ENCODE data around the gene FRMD1.

FRMD1 gene

DNA sequence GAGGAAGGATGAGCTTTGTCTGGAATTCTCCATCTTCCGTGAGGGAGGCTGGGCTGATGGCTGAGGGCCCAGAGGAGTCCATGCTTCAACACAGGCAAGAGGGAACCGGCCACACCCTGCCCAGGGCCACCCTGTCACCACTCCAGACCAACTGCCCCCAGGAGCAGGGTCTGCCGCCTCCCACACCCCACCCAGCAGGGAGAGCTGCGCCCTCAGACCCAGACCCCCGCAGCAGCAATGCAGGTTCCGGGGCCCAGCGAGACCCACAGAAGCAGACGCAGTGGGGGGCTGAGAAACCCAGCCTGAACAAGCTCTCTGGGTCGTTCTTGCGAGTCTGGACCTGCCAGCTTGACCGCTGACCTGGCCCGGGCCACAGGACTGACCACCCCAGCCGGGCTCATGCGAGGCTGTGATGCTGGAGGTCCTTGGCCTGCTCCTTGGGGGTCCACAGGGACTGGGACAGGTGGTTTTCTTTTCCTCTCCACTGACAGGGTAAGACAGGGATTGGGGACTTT is 25.0 kb downstream of the FRMD1 start:
- in situ Hi-C loops (cut with MboI; ENCODE audit: low sequenced_read_pairs, unreplicated experiment), result no loop called here

DNA sequence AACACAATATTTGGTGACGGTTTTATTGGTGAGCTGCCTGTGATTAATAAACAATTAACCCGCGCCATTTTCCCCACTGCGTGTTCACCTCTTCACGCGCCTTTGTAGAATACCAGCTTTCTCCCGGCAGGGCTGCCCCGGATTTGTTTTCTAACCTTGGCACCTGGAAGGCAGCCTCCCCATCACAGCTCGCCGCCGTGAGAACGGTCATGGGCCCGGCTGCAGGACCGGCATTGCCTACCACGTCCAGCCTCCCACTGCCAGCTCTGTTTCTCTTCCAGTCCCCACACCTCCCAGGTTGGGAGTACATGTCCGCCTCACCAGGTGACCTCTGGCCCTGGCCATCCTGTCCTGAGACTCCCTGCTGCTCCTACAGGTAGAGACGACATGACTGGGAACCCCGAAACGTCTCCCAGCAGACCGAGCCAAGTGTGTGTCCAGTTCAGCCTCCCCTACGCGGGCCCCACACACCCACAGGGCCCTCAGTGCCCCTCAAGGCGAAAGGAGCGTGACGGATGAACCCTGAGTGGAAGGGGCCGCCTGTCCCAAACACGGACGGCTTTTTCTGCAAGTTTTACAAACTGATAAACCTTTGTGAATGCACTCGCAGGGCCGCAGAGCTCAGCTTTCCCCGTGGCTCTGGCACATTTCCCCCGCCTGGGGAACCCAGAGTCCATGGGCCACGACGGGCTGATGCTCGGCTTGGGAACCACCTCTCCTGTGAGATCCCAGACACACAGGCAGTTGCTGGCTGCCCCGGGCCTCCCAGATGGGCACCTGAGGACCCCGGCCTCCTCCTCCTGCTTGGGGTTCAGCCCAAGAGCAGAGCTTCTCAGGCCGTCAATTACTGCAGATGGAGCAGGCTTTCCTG is 25.7 kb downstream of the FRMD1 start:
- no peak for DNase-seq (ENCODE audit: low spot score)
- TF ChIP-seq, protein P1, sequence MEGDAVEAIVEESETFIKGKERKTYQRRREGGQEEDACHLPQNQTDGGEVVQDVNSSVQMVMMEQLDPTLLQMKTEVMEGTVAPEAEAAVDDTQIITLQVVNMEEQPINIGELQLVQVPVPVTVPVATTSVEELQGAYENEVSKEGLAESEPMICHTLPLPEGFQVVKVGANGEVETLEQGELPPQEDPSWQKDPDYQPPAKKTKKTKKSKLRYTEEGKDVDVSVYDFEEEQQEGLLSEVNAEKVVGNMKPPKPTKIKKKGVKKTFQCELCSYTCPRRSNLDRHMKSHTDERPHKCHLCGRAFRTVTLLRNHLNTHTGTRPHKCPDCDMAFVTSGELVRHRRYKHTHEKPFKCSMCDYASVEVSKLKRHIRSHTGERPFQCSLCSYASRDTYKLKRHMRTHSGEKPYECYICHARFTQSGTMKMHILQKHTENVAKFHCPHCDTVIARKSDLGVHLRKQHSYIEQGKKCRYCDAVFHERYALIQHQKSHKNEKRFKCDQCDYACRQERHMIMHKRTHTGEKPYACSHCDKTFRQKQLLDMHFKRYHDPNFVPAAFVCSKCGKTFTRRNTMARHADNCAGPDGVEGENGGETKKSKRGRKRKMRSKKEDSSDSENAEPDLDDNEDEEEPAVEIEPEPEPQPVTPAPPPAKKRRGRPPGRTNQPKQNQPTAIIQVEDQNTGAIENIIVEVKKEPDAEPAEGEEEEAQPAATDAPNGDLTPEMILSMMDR (IDR thresholded peaks at IDR 0.05; ENCODE audit: borderline replicate concordance, control extremely low read depth, extremely low read depth, insufficient read depth, missing control alignments), result no peak
- in situ Hi-C loops (cut with MboI; ENCODE audit: low sequenced_read_pairs, unreplicated experiment), result no loop called here

More for the DNA sequence above, 25.0 kb downstream of the FRMD1 start:
- DNase-seq (ENCODE audit: low spot score), result no peak
- TF ChIP-seq, protein P1 (IDR thresholded peaks at IDR 0.05; ENCODE audit: borderline replicate concordance, control extremely low read depth, extremely low read depth, insufficient read depth, missing control alignments), result no peak

DNA sequence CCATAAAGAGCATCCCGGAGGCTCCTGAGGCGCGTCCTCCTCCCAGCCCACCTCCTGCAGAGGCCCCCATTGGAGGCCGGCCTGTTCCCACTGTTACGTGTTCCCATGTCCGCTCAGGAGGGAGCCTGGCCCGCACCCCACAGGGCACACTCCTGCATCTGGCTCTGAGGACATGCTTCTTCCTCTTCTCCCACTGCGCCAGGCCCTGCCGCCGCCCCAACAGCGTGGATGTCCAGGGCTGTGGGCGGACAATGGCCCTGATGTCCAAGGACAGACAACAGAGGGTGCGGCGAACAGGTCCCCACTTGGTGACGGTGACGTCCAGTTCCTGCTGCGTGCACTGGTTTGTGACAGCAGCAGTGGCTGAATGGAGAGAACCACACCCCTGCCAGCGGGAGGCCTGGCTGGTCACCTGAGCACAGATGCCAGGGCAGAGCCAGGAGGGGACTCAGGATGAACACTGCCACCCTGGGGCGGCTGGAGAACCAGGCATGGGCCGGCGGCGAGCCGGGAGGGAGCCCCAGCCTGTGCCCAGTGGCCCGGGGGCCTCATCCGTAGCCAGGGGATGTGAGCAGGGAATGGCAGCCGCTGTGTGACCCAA is 26.6 kb downstream of the FRMD1 start:
- in situ Hi-C loops (cut with MboI; ENCODE audit: low sequenced_read_pairs, unreplicated experiment), result no loop called here
- DNase-seq (ENCODE audit: low spot score), result no peak
- TF ChIP-seq, protein P1 (IDR thresholded peaks at IDR 0.05; ENCODE audit: borderline replicate concordance, control extremely low read depth, extremely low read depth, insufficient read depth, missing control alignments), result no peak

DNA sequence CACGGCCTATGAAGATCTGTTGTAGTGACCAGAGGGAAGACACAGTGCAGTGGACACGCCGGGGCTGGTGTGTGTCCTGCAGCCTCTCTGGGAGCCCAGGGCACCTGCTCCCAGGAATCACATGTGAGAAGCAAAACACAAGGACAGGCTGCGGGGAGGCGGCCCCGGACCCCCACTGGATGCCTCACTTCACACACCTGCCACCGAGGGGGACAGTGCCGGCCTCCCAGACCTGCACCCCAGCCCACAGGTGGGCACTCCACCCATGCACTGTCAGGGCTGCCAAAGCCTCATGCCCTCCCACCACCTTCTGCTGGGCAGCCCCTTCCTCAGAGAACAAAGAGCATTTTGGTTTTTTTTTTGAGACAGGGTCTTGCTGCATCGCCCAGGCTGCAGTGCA is 27.4 kb downstream of the FRMD1 start:
- TF ChIP-seq, protein P1 (IDR thresholded peaks at IDR 0.05; ENCODE audit: borderline replicate concordance, control extremely low read depth, extremely low read depth, insufficient read depth, missing control alignments), result no peak
- DNase-seq (ENCODE audit: low spot score), result no peak
- in situ Hi-C loops (cut with MboI; ENCODE audit: low sequenced_read_pairs, unreplicated experiment), result no loop called here

DNA sequence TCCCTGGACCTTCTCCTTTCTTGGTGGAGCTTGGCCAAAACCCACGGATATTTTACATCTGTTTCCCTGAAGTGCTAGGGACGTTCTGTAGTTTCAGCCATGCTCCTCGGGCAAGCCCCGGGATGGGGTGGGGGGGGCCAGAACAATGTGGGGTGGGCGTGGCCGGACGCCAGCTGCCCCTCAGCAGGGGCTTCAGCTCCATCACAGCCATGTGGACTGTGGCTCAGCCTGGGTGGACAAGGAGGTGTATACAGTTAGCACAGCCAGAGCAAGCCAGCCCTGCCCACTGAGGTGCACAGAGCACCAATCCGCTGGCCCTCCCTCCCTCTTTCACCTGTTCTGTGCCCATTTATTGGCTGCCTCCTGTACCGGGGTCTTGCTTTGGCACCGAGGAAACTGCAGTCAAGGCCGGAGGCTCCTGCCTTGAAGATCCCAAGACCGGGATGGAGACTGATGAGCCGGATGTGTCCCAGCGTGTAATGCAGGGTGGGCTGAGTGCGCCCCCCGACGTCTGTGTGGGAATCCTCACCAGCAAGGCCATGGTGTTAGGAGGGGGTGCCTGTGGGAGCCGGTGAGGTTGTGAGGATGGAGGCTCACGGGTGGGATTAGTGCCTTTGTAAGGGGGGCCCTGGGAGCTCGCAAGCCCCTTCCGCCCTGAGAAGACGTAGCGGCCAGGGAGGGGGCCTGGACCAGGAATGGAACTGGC is 28.0 kb downstream of the FRMD1 start:
- in situ Hi-C loops (cut with MboI; ENCODE audit: low sequenced_read_pairs, unreplicated experiment), result no loop called here
- no peak for DNase-seq (ENCODE audit: low spot score)

More for the DNA sequence above, 28.0 kb downstream of the FRMD1 start:
- TF ChIP-seq, protein P1 (IDR thresholded peaks at IDR 0.05; ENCODE audit: borderline replicate concordance, control extremely low read depth, extremely low read depth, insufficient read depth, missing control alignments), result no peak
